H1 (cell line): Measurements from ENCODE around the gene TENT4A. TPM values are rescaled to one million over a fixed set of nuclear protein-coding genes. Genes with fewer than 3 reads are reported as not detected.

Source experiments
- CTCF ChIA-PET: fragments of 300-600 bp; sonication (Branson Sonifier 250); formaldehyde crosslinking; loops from one replicate; lab custom pipeline; 2021; ENCODE audit not compliant: partially characterized antibody; lab: Charles Lee
- POLR2A ChIA-PET: fragments of 300-600 bp; sonication (Branson Sonifier 250); formaldehyde crosslinking; loops from one replicate; lab custom pipeline; 2021; ENCODE audit warnings: inconsistent platforms; ENCODE audit not compliant: partially characterized antibody; lab: Charles Lee
- DNase-seq, 2 experiments: peaks; one replicate each; pipeline versions ENCODE4 v3.0.0 to v3.0.0-alpha.2; 2010 to 2022; ENCODE audit warnings: low spot score in 2 of 2, low read depth in 1 of 2, mixed read lengths in 1 of 2
- FAIRE-seq: peaks from 2 replicates; lab custom pipeline; 2011; peaks lifted over from hg19 to GRCh38; lab: Jason Lieb, UNC
- H2AFZ ChIP-seq: 2 replicates; pipeline ENCODE4 v1.8.1; 2012; ENCODE audit warnings: low read length, inconsistent platforms
- H2AK5ac ChIP-seq: 2 replicates; pipeline ENCODE4 v1.6.1; 2013; ENCODE audit warnings: low read depth, low read length
- H2BK120ac ChIP-seq: replicated peaks from 2 replicates; pipeline ENCODE3; 2013; ENCODE audit warnings: low read depth, low read length, inconsistent platforms
- H2BK12ac ChIP-seq: 2 replicates; pipeline ENCODE4 v1.6.1; 2013; ENCODE audit warnings: low read depth, low read length
- H2BK15ac ChIP-seq: 2 replicates; pipeline ENCODE4 v1.6.1; 2013; ENCODE audit warnings: low read length
- H2BK20ac ChIP-seq: 2 replicates; pipeline ENCODE4 v1.6.1; 2013; ENCODE audit warnings: low read length
- H2BK5ac ChIP-seq: 2 replicates; pipeline ENCODE4 v1.6.1; 2013; ENCODE audit warnings: low read depth, low read length
- H3K14ac ChIP-seq: 2 replicates; pipeline ENCODE4 v1.6.1; 2013; ENCODE audit warnings: inconsistent platforms; ENCODE audit not compliant: insufficient read length
- H3K18ac ChIP-seq: 2 replicates; pipeline ENCODE4 v1.6.1; 2013; ENCODE audit warnings: low read length; ENCODE audit errors: extremely low read depth
- H3K23ac ChIP-seq: 2 replicates; pipeline ENCODE4 v1.6.1; 2013; ENCODE audit warnings: inconsistent platforms; ENCODE audit not compliant: insufficient read length
- H3K23me2 ChIP-seq: 2 replicates; pipeline ENCODE4 v1.6.1; 2013; ENCODE audit warnings: low read depth, low read length
- H3K27ac ChIP-seq: 2 replicates; pipeline ENCODE4 v1.6.1; 2011; ENCODE audit warnings: low read depth, low read length, inconsistent platforms
- H3K27me3 ChIP-seq, 4 experiments: replicated peaks in 1 of 4; 1 replicate in 1 of 4; 2 replicates in 3 of 4; pipeline versions ENCODE4 v1.6.1 to v1.8.1; 2011 to 2013; ENCODE audit warnings: low read length in 3 of 4, mild to moderate bottlenecking in 3 of 4, inconsistent platforms in 2 of 4, mixed read lengths in 2 of 4, moderate library complexity in 1 of 4; ENCODE audit not compliant: control insufficient read depth in 3 of 4, insufficient read depth in 3 of 4; ENCODE audit errors: extremely low read depth in 1 of 4
- H3K36me3 ChIP-seq, 4 experiments: 2 replicates each; pipeline versions ENCODE4 v1.6.1 to v1.8.1; 2011 to 2013; ENCODE audit warnings: mild to moderate bottlenecking in 4 of 4, low read length in 3 of 4, moderate library complexity in 2 of 4, control low read depth in 1 of 4, inconsistent platforms in 1 of 4; ENCODE audit not compliant: insufficient read depth in 4 of 4, control insufficient read depth in 2 of 4
- H3K4ac ChIP-seq: replicated peaks from 2 replicates; pipeline ENCODE3; 2013; ENCODE audit warnings: low read length, low read depth, mixed read lengths, inconsistent platforms; ENCODE audit not compliant: insufficient read length
- H3K4me1 ChIP-seq, 4 experiments: replicated peaks in 1 of 4; 1 replicate in 1 of 4; 2 replicates in 3 of 4; pipeline versions ENCODE4 v1.6.1 to v1.8.1; 2011 to 2013; ENCODE audit warnings: low read length in 3 of 4, inconsistent platforms in 2 of 4, mixed read lengths in 1 of 4; ENCODE audit not compliant: insufficient read depth in 4 of 4, control insufficient read depth in 3 of 4
- H3K4me2 ChIP-seq, 2 experiments: 2 replicates each; pipeline versions ENCODE4 v1.6.1 to v1.8.1; 2011 to 2013; ENCODE audit warnings: low read depth in 2 of 2, low read length in 2 of 2, control low read depth in 1 of 2, inconsistent platforms in 1 of 2, mild to moderate bottlenecking in 1 of 2; ENCODE audit not compliant: insufficient read depth in 1 of 2
- H3K4me3 ChIP-seq, 4 experiments: fragments of 200-600, 300-600 bp in 1 of 4; sonication (generic), shearing (Covaris generic), sonication (Bioruptor Twin) in 1 of 4; 2 replicates each; pipeline versions ENCODE4 v1.5.1 to v1.8.1; 2011 to 2016; ENCODE audit warnings: low read length in 4 of 4, low read depth in 3 of 4, control low read depth in 2 of 4, inconsistent platforms in 2 of 4, mild to moderate bottlenecking in 2 of 4, mixed read lengths in 1 of 4, moderate library complexity in 1 of 4; ENCODE audit not compliant: insufficient read depth in 2 of 4; ENCODE audit errors: extremely low read depth in 1 of 4
- H3K56ac ChIP-seq: replicated peaks from 2 replicates; pipeline ENCODE3; 2013; ENCODE audit warnings: low read depth, mild to moderate bottlenecking, mixed read lengths, low read length, inconsistent platforms; ENCODE audit not compliant: insufficient read length
- H3K79me1 ChIP-seq: 2 replicates; pipeline ENCODE4 v1.6.1; 2013; ENCODE audit warnings: low read depth, low read length, control low read depth
- H3K79me2 ChIP-seq, 2 experiments: 2 replicates each; pipeline versions ENCODE4 v1.6.1 to v1.8.1; 2012 to 2013; ENCODE audit warnings: low read length in 2 of 2, mild to moderate bottlenecking in 2 of 2, inconsistent platforms in 1 of 2; ENCODE audit not compliant: insufficient read depth in 2 of 2, control insufficient read depth in 1 of 2
- H3K9ac ChIP-seq, 4 experiments: replicated peaks in 1 of 4; 1 replicate in 1 of 4; 2 replicates in 3 of 4; pipeline versions ENCODE4 v1.6.1 to v1.8.1; 2011 to 2013; ENCODE audit warnings: low read depth in 3 of 4, low read length in 3 of 4, control low read depth in 2 of 4, mild to moderate bottlenecking in 2 of 4, moderate library complexity in 2 of 4, inconsistent platforms in 1 of 4; ENCODE audit errors: extremely low read depth in 1 of 4
- H3K9me3 ChIP-seq, 2 experiments: 2 replicates each; pipeline versions ENCODE4 v1.6.1 to v1.8.1; 2012 to 2013; ENCODE audit warnings: mild to moderate bottlenecking in 2 of 2, moderate library complexity in 2 of 2, control low read depth in 1 of 2, inconsistent platforms in 1 of 2, low read depth in 1 of 2, low read length in 1 of 2, mixed read lengths in 1 of 2; ENCODE audit not compliant: insufficient read depth in 2 of 2
- H4K20me1 ChIP-seq, 2 experiments: replicated peaks in 1 of 2; 2 replicates each; pipeline versions ENCODE3 to v1.8.1; 2011 to 2013; ENCODE audit warnings: inconsistent platforms in 2 of 2, low read length in 2 of 2, mild to moderate bottlenecking in 1 of 2; ENCODE audit not compliant: insufficient read depth in 2 of 2, control insufficient read depth in 1 of 2
- H4K5ac ChIP-seq: 2 replicates; pipeline ENCODE4 v1.6.1; 2013; ENCODE audit warnings: low read length, low read depth, mixed read lengths, inconsistent platforms; ENCODE audit not compliant: insufficient read length
- H4K8ac ChIP-seq: 2 replicates; pipeline ENCODE4 v1.8.0; 2013; ENCODE audit warnings: mild to moderate bottlenecking, moderate library complexity, low read length, inconsistent platforms; ENCODE audit not compliant: insufficient read depth; ENCODE audit errors: extremely low read depth
- H4K91ac ChIP-seq: replicated peaks from 2 replicates; pipeline ENCODE3; 2013; ENCODE audit warnings: low read length, mixed read lengths, inconsistent platforms; ENCODE audit not compliant: insufficient read length
- BACH1 ChIP-seq: IDR thresholded peaks from 2 replicates; pipeline ENCODE4 v1.6.1; 2012; ENCODE audit warnings: low read length, improper control_type of control experiment
- RBBP5 ChIP-seq: IDR thresholded peaks from 2 replicates; pipeline ENCODE4 v1.7.1; 2012; ENCODE audit warnings: low read depth, mild to moderate bottlenecking, inconsistent platforms, low read length, moderate library complexity, borderline replicate concordance
- TAF1 ChIP-seq: IDR thresholded peaks from 2 replicates; pipeline ENCODE4 v1.6.1; 2011; ENCODE audit warnings: mild to moderate bottlenecking, low read depth, low read length
- WGBS, 2 experiments: shearing (Covaris generic) in 1 of 2; methylation state at CpG; one replicate each; pipeline versions ENCODE4 v1.1.6 to v1.1.7; 2013 to 2015; ENCODE audit warnings: low lambda C conversion rate in 2 of 2, mixed read lengths in 2 of 2, inconsistent platforms in 1 of 2, low coverage in 1 of 2, missing lambda C conversion rate in 1 of 2; ENCODE audit not compliant: insufficient replicate concordance in 2 of 2, insufficient coverage in 1 of 2, insufficient read length in 1 of 2; ENCODE audit errors: extremely low coverage in 1 of 2, missing lambda C conversion rate in 1 of 2; 5-methylcytosine and 5-hydroxymethylcytosine counted together
- polyA plus RNA-seq, 7 experiments: library from polyadenylated mRNA; depleted of rRNA in 3 of 7; stranded (reverse) in 5 of 7; unstranded in 2 of 7; fragments of >200 nt in 5 of 7; fragments of 200-250 nt in 2 of 7; gene quantifications; 1 replicate in 5 of 7; 2 replicates in 1 of 7; 4 replicates in 1 of 7; pipeline versions ENCODE4 v1.2.1 to v1.2.3, GENCODE V29; 2011 to 2013; ENCODE audit warnings: missing spikeins in 2 of 7, mixed read lengths in 2 of 7
- total RNA-seq: library from RNA; stranded (reverse); fragmentation: NEBNext Ultra II Directional; extraction: Animal tissue kit (Norgen Biotek cat#: 25700); gene quantifications from 2 replicates; pipeline ENCODE4 v1.2.1, GENCODE V29; 2021

Gene TENT4A
- total and polyA plus RNA-seq, 2 of the 8 experiments (the other 6 are each of a cell fraction or from before 2014, with no cell fraction given), result 8.9 to 25.1 TPM

DNA sequence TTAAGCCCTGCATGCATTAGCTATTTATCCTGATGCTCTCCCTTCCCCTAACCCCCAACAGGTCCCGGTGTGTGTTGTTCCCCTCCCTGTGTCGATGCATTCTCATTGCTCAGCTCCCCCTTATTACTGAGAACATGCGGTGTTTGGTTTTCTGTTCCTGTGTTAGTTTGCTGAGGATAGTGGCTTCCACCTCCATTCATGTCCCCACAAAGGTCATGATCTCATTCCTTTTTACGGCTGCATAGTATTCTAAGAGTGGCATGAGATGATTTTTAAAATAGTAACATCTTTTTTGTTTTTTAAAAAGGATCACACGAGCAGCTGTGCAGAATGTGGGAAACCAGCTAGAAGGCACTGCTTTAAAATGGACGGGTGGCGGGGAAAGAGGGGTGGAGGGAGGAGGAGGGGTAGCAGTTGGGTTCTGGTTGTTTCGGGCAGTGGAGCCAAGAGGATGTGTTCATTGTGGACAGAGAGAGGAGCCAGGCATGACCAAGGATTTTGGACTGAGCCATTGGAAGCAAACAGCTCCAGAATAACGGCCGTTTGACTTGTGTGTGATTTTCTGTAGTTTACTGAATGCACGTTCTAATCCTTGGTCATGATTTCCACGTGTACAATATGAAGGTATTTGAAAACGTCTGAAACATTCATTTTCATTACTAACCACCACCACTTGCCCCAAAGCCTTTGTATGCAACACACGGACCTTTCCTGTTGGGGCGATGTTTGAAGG is 1.7 kb upstream of the TENT4A start:
- no peak overlapping the region for H3K23ac ChIP-seq
- CTCF ChIA-PET, result interaction anchor here (0.6 to 1.7 kb wide), 3 partner anchors 14 to 1080 kb away, joined by 3 to 6 read pairs (median 5); no protein-coding TSS in a partner anchor
- no peak overlapping the region for H3K56ac ChIP-seq
- H3K27ac ChIP-seq, result no peak overlapping the region
- H3K4me3 ChIP-seq, result peak overlapping the region; percentile 67 to 73 (median 70)
- peak overlapping the region; percentile 84 to 92 for H3K4me2 ChIP-seq
- POLR2A ChIA-PET, result interaction anchor here (1.4 to 3.9 kb wide), 4 partner anchors 11 to 77 kb away, joined by 5 to 29 read pairs (median 8); partner anchors contain the start of genes NSUN2 and SRD5A1
- FAIRE-seq, result no peak
- peaks cover 12 to 16% of the 10 kb centered on the region in 2 experiments for H4K20me1 ChIP-seq
- H3K79me1 ChIP-seq, result peaks cover 8% of the 10 kb centered on the region
- H3K27me3 ChIP-seq, result peaks cover 0 to 3% (median 0%) of the 10 kb centered on the region in 4 experiments; a peak in 3 of 7 replicates
- H4K8ac ChIP-seq, result 0 out of 2 replicates have a peak overlapping the region, but pooled peaks have one; percentile 12
- no peak for DNase-seq
- H4K5ac ChIP-seq, result no peak overlapping the region
- H2AK5ac ChIP-seq, result no peak overlapping the region
- no peak overlapping the region for H2BK12ac ChIP-seq
- H3K9ac ChIP-seq, result peak overlapping the region in 2 of 4 experiments; percentile 29 to 67; a peak in 3 of 7 replicates
- TF ChIP-seq BACH1, result peak; percentile 13; the same call in 1 of the 2 replicates
- TF ChIP-seq RBBP5, result no peak
- peak; percentile 0; the same call in 1 of the 2 replicates for TF ChIP-seq TAF1
- no peak overlapping the region for H3K14ac ChIP-seq
- WGBS, 2 experiments, result 51% methylated on average over 14 of the region's 15 CpGs; no CpG with 5 or more reads in 1 of the 2 experiments
- peak overlapping the region; percentile 90 for H2AFZ ChIP-seq
- no peaks in the 10 kb centered on the region for H3K9me3 ChIP-seq
- peak overlapping the region; percentile 90; the same call in 1 of the 2 replicates for H3K18ac ChIP-seq
- no peak overlapping the region for H2BK120ac ChIP-seq
- H3K36me3 ChIP-seq, result no peaks in the 10 kb centered on the region
- 0 out of 2 replicates have a peak overlapping the region, but pooled peaks have one; percentile 13 for H2BK20ac ChIP-seq
- H2BK5ac ChIP-seq, result no peak overlapping the region; the same call in 1 of the 2 replicates
- H3K4me1 ChIP-seq, result peaks cover 0 to 10% (median 5%) of the 10 kb centered on the region in 4 experiments; a peak in 5 of 7 replicates
- no peak overlapping the region for H4K91ac ChIP-seq
- H2BK15ac ChIP-seq, result no peak overlapping the region; the same call in 1 of the 2 replicates
- H3K4ac ChIP-seq, result no peak overlapping the region
- H3K23me2 ChIP-seq, result peaks cover 10% of the 10 kb centered on the region
- peaks cover 1 to 20% of the 10 kb centered on the region in 2 experiments for H3K79me2 ChIP-seq
